CD14-positive monocyte (primary cell): ENCODE data around the gene PGR. TPM values are rescaled to one million over a fixed set of nuclear protein-coding genes. Genes with fewer than 3 reads are reported as not detected.
A peak's percentile ranks its signal among the peaks of the same experiment; 100 is the strongest.

Experiments used
- DNase-seq, 3 donors: peaks; one replicate each; pipeline ENCODE4 v3.0.0-alpha.2; 2011 to 2022
- H2AFZ ChIP-seq: 2 replicates; pipeline ENCODE4 v1.6.0; 2012; ENCODE audit warnings: mild to moderate bottlenecking, low read depth, low read length, inconsistent platforms; ENCODE audit not compliant: insufficient read depth, poor library complexity, severe bottlenecking
- H3K27ac ChIP-seq, 2 donors: 1 replicate in 1 of 2; 2 replicates in 1 of 2; pipeline ENCODE4 v1.5.1; 2012 to 2013; ENCODE audit warnings: low read length in 2 of 2, control low read depth in 1 of 2, inconsistent platforms in 1 of 2, low read depth in 1 of 2, mild to moderate bottlenecking in 1 of 2
- H3K27me3 ChIP-seq, 2 donors: one replicate each; pipeline versions ENCODE4 v1.6.0 to v1.6.1; 2011 to 2013; ENCODE audit warnings: low read length in 2 of 2; ENCODE audit not compliant: control insufficient read depth in 2 of 2, insufficient read depth in 2 of 2
- H3K36me3 ChIP-seq, 2 donors: replicated peaks in 1 of 2; 1 replicate in 1 of 2; 2 replicates in 1 of 2; pipeline versions ENCODE4 v1.5.1 to v1.6.1; 2012 to 2013; ENCODE audit warnings: low read length in 2 of 2, control low read depth in 1 of 2, inconsistent platforms in 1 of 2, mild to moderate bottlenecking in 1 of 2; ENCODE audit not compliant: insufficient read depth in 2 of 2, control insufficient read depth in 1 of 2
- H3K4me1 ChIP-seq, 2 donors: 1 replicate in 1 of 2; 2 replicates in 1 of 2; pipeline versions ENCODE4 v1.5.1 to v1.6.1; 2012 to 2013; ENCODE audit warnings: low read length in 2 of 2, control low read depth in 1 of 2, inconsistent platforms in 1 of 2, mild to moderate bottlenecking in 1 of 2, moderate library complexity in 1 of 2; ENCODE audit not compliant: insufficient read depth in 2 of 2, control insufficient read depth in 1 of 2
- H3K4me2 ChIP-seq: replicated peaks from 2 replicates; pipeline ENCODE3; 2012; ENCODE audit warnings: low read length, moderate library complexity, mild to moderate bottlenecking; ENCODE audit not compliant: poor library complexity, severe bottlenecking; ENCODE audit errors: extremely low read depth
- H3K4me3 ChIP-seq, 3 experiments: fragments of 200-600 bp in 1 of 3; sonication (generic) in 1 of 3; replicated peaks in 1 of 3; 1 replicate in 2 of 3; 2 replicates in 1 of 3; pipeline ENCODE4 v1.5.1; 2011 to 2013; ENCODE audit warnings: low read length in 3 of 3, mild to moderate bottlenecking in 3 of 3, control low read depth in 2 of 3, low read depth in 2 of 3, inconsistent platforms in 1 of 3, moderate library complexity in 1 of 3
- H3K79me2 ChIP-seq: 2 replicates; pipeline ENCODE4 v1.6.0; 2012; ENCODE audit warnings: mild to moderate bottlenecking, control low read depth, inconsistent platforms, low read length, moderate library complexity; ENCODE audit not compliant: insufficient read depth
- H3K9ac ChIP-seq: 2 replicates; pipeline ENCODE4 v1.6.0; 2017; ENCODE audit warnings: low read length, mild to moderate bottlenecking; ENCODE audit not compliant: insufficient read depth, poor library complexity, severe bottlenecking
- H3K9me3 ChIP-seq, 2 donors: replicated peaks in 1 of 2; 1 replicate in 1 of 2; 2 replicates in 1 of 2; pipeline versions ENCODE4 v1.5.1 to v1.6.1; 2012 to 2013; ENCODE audit warnings: low read length in 2 of 2, control low read depth in 1 of 2; ENCODE audit not compliant: control insufficient read depth in 1 of 2, insufficient read depth in 1 of 2
- H4K20me1 ChIP-seq: 2 replicates; pipeline ENCODE4 v1.6.0; 2012; ENCODE audit warnings: mild to moderate bottlenecking, low read length, control low read depth, moderate library complexity; ENCODE audit not compliant: insufficient read depth
- H3K27ac Mint-ChIP-seq, 7 donors: one replicate each; pipeline ENCODE4 v1.8.0; 2020; ENCODE audit warnings: mild to moderate bottlenecking in 7 of 7, mixed read lengths in 7 of 7, moderate library complexity in 6 of 7, inconsistent platforms in 2 of 7
- H3K27me3 Mint-ChIP-seq, 3 donors: one replicate each; pipeline ENCODE4 v1.8.0; 2021 to 2022; ENCODE audit warnings: low read depth in 3 of 3, mild to moderate bottlenecking in 3 of 3, mixed read lengths in 3 of 3, moderate library complexity in 3 of 3, inconsistent platforms in 1 of 3
- H3K36me3 Mint-ChIP-seq, 2 donors: one replicate each; pipeline ENCODE4 v1.8.0; 2020; ENCODE audit warnings: mixed read lengths in 2 of 2, inconsistent platforms in 1 of 2, mild to moderate bottlenecking in 1 of 2
- H3K4me1 Mint-ChIP-seq: one replicate; pipeline ENCODE4 v1.8.0; 2020; ENCODE audit warnings: mild to moderate bottlenecking, mixed read lengths
- H3K4me3 Mint-ChIP-seq, 2 donors: one replicate each; pipeline ENCODE4 v1.8.0; 2020; ENCODE audit warnings: mild to moderate bottlenecking in 2 of 2, mixed read lengths in 2 of 2, moderate library complexity in 1 of 2
- H3K9me3 Mint-ChIP-seq, 7 donors: one replicate each; pipeline ENCODE4 v1.8.0; 2020 to 2022; ENCODE audit warnings: mixed read lengths in 7 of 7, mild to moderate bottlenecking in 6 of 7, moderate library complexity in 6 of 7, inconsistent platforms in 2 of 7
- WGBS: methylation state at CpG from one replicate; pipeline ENCODE4 v1.1.5; 2013; ENCODE audit warnings: missing lambda C conversion rate; ENCODE audit not compliant: insufficient coverage; 5-methylcytosine and 5-hydroxymethylcytosine counted together
- intact Hi-C, 2 donors: fragments of 100-400 bp; cut with micrococcal nuclease; formaldehyde crosslinking; loops; one replicate each; pipeline versions ENCODE4 v1.15.0 to v1.15.1; 2023
- polyA plus RNA-seq, 3 donors: library from polyadenylated mRNA; depleted of rRNA in 1 of 3; unstranded in 2 of 3; stranded (reverse) in 1 of 3; fragments of 300-500 nt in 2 of 3; fragments of >200 nt in 1 of 3; fragmentation: Illumina TruSeq in 2 of 3; gene quantifications; 1 replicate in 2 of 3; 2 replicates in 1 of 3; pipeline ENCODE4 v1.2.3, GENCODE V29; 2012 to 2021
- TF ChIP-seq, protein P1 (sequence below): fragments of 200-600 bp; IDR thresholded peaks from one replicate; pipeline ENCODE4 v1.8.0; 2022; ENCODE audit warnings: antibody characterized with exemption, mild to moderate bottlenecking

PGR gene
- polyA plus RNA-seq, 3 donors, result not detected

GRCh38 chr11:101009690-101010055 lies 119.9 kb downstream of the PGR start:
- H3K27me3 Mint-ChIP-seq, result peaks cover 0 to 3% (median 0%) of the 10 kb centered on the region in 3 donors
- H3K4me3 Mint-ChIP-seq, result peak overlapping the region in 1 of 2 donors; percentile 31
- H3K4me2 ChIP-seq, result peak overlapping the region; percentile 31
- H3K36me3 Mint-ChIP-seq, result no peaks in the 10 kb centered on the region
- peak overlapping the region in 1 of 2 donors; percentile 9 for H3K27ac ChIP-seq
- H3K79me2 ChIP-seq, result no peaks in the 10 kb centered on the region
- no CpG with 5 or more reads among the region's 2 CpGs for WGBS
- H3K9me3 ChIP-seq, result peaks cover 0 to 3% of the 10 kb centered on the region in 2 donors
- H3K27ac Mint-ChIP-seq, result peak overlapping the region in 1 of 7 donors; percentile 68
- intact Hi-C loops, result no loop called here
- no peaks in the 10 kb centered on the region for H3K27me3 ChIP-seq
- no peak overlapping the region for H2AFZ ChIP-seq
- H3K9me3 Mint-ChIP-seq, result peaks cover 0 to 7% (median 0%) of the 10 kb centered on the region in 7 donors
- peak overlapping the region in 1 of 3 experiments; percentile 7 for H3K4me3 ChIP-seq
- no peaks in the 10 kb centered on the region for H3K36me3 ChIP-seq
- TF ChIP-seq, protein P1, sequence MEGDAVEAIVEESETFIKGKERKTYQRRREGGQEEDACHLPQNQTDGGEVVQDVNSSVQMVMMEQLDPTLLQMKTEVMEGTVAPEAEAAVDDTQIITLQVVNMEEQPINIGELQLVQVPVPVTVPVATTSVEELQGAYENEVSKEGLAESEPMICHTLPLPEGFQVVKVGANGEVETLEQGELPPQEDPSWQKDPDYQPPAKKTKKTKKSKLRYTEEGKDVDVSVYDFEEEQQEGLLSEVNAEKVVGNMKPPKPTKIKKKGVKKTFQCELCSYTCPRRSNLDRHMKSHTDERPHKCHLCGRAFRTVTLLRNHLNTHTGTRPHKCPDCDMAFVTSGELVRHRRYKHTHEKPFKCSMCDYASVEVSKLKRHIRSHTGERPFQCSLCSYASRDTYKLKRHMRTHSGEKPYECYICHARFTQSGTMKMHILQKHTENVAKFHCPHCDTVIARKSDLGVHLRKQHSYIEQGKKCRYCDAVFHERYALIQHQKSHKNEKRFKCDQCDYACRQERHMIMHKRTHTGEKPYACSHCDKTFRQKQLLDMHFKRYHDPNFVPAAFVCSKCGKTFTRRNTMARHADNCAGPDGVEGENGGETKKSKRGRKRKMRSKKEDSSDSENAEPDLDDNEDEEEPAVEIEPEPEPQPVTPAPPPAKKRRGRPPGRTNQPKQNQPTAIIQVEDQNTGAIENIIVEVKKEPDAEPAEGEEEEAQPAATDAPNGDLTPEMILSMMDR, result no peak
- H3K9ac ChIP-seq, result no peak overlapping the region
- no peak for DNase-seq
- peaks cover 16 to 19% of the 10 kb centered on the region in 2 donors for H3K4me1 ChIP-seq
- H4K20me1 ChIP-seq, result no peaks in the 10 kb centered on the region
- H3K4me1 Mint-ChIP-seq, result peaks cover 13% of the 10 kb centered on the region

DNA sequence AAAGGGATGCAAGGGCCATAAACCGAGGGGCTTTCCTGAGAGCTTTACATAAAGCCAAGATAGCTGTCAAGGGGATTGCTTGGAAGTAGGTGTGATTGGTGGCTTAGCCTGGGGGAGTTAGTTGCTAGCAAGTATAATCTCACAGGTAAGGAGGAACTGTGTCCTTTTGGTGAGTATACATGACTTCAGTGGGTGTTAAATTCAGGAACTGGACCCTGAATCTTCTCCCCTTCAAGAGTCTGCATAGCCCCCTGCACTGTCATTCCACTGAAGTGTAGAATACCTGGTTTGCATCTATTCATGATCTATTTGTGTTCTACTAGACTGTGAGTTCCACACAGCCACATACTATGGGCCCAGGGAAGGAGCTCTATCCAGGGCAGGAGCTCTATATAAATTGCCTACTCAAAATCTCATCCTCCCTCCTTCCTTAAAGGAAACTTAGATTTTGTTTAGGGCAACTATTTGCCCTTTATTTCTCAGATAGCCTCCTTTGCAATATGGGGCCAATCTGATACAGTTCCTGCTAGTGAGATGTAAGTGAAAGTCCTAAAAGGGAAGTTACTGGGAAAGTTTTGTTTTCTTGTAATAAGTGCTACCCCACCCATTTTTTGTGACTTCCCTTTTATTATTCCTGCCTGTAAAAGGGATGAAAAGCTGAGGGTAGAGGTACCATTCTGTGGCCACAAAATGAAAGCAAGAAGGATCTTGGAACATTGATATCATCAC lies 120.5 kb downstream of the PGR start:
- Histone ChIP-seq H3K79me2 (no peaks in the 10 kb centered on the region), H3K4me2 (peak overlapping the region; percentile 31), H2AFZ (peak overlapping the region; percentile 18), H3K9me3 (peaks cover 0 to 3% of the 10 kb centered on the region in 2 donors), H3K4me3 (peak overlapping the region in 1 of 3 experiments; percentile 7), H3K9ac (no peak overlapping the region), H3K27me3 (no peaks in the 10 kb centered on the region), H3K27ac (peak overlapping the region in 1 of 2 donors; percentile 9), H3K4me1 (peaks cover 16 to 19% of the 10 kb centered on the region in 2 donors), H3K36me3 (no peaks in the 10 kb centered on the region), H4K20me1 (no peaks in the 10 kb centered on the region)
- Mint-ChIP-seq H3K4me3 (peak overlapping the region in 1 of 2 donors; percentile 31), H3K4me1 (peaks cover 13% of the 10 kb centered on the region), H3K9me3 (peaks cover 0 to 6% (median 0%) of the 10 kb centered on the region in 7 donors), H3K27ac (peak overlapping the region in 2 of 7 donors; percentile 30 to 68), H3K36me3 (no peaks in the 10 kb centered on the region), H3K27me3 (peaks cover 0 to 3% (median 0%) of the 10 kb centered on the region in 3 donors)
- intact Hi-C loops, result no loop called here
- peak in 2 of 3 donors; percentile 10 to 44 for DNase-seq
- 100% methylated on average over 1 of the region's 1 CpG for WGBS
- TF ChIP-seq, protein P1, result no peak
